IPS DF 6.9 (cell line): ENCODE data around the gene ZFHX3.

Experiments used
- DNase-seq: peaks from one replicate; pipeline ENCODE4 v3.0.0-alpha.2; 2013; ENCODE audit warnings: low read depth, low spot score
- H3K27ac ChIP-seq: one replicate; pipeline ENCODE4 v1.5.1; 2013; ENCODE audit warnings: low read length, control low read depth
- H3K27me3 ChIP-seq: 2 replicates; pipeline ENCODE4 v1.6.1; 2013; ENCODE audit warnings: mild to moderate bottlenecking, low read length; ENCODE audit not compliant: control insufficient read depth, insufficient read depth
- H3K36me3 ChIP-seq: 2 replicates; pipeline ENCODE4 v1.6.1; 2013; ENCODE audit warnings: low read length; ENCODE audit not compliant: control insufficient read depth, insufficient read depth
- H3K4me1 ChIP-seq: 2 replicates; pipeline ENCODE4 v1.6.1; 2013; ENCODE audit warnings: low read length; ENCODE audit not compliant: control insufficient read depth, insufficient read depth
- H3K4me3 ChIP-seq: 2 replicates; pipeline ENCODE4 v1.5.1; 2013; ENCODE audit warnings: mild to moderate bottlenecking, low read length
- H3K9me3 ChIP-seq: 2 replicates; pipeline ENCODE4 v1.6.1; 2013; ENCODE audit warnings: low read length, inconsistent platforms; ENCODE audit not compliant: control insufficient read depth, insufficient read depth
- WGBS: extraction: QIAGEN DNeasy Blood & Tissue Kit; methylation state at CpG from one replicate; pipeline ENCODE4 v1.1.7; 2013; ENCODE audit warnings: mixed read lengths, missing lambda C conversion rate; ENCODE audit not compliant: insufficient read length, insufficient coverage; 5-methylcytosine and 5-hydroxymethylcytosine counted together

ZFHX3 gene

GRCh38 chr16:72858665-72859493 is 189.0 kb downstream of the ZFHX3 start:
- no CpG with 5 or more reads among the region's 21 CpGs for WGBS
- no peak overlapping the region for H3K27ac ChIP-seq
- DNase-seq: no peak
- no peaks in the 10 kb centered on the region for H3K27me3 ChIP-seq
- H3K4me3 ChIP-seq: no peak overlapping the region
- no peaks in the 10 kb centered on the region for H3K9me3 ChIP-seq
- no peaks in the 10 kb centered on the region for H3K36me3 ChIP-seq
- H3K4me1 ChIP-seq: no peaks in the 10 kb centered on the region

GRCh38 chr16:72857834-72858664 is 189.9 kb downstream of the ZFHX3 start:
- no peak overlapping the region for H3K4me3 ChIP-seq
- H3K4me1 ChIP-seq: no peaks in the 10 kb centered on the region
- H3K36me3 ChIP-seq: no peaks in the 10 kb centered on the region
- no peak for DNase-seq
- no CpG with 5 or more reads among the region's 14 CpGs for WGBS
- no peaks in the 10 kb centered on the region for H3K27me3 ChIP-seq
- H3K9me3 ChIP-seq: no peaks in the 10 kb centered on the region
- H3K27ac ChIP-seq: no peak overlapping the region

GRCh38 chr16:72856797-72857196 is 191.1 kb downstream of the ZFHX3 start:
- Histone ChIP-seq H3K9me3 (no peaks in the 10 kb centered on the region), H3K27ac (no peak overlapping the region), H3K4me3 (no peak overlapping the region), H3K36me3 (no peaks in the 10 kb centered on the region), H3K4me1 (no peaks in the 10 kb centered on the region), H3K27me3 (no peaks in the 10 kb centered on the region)
- no CpG with 5 or more reads among the region's 1 CpG for WGBS
- DNase-seq: no peak

DNA sequence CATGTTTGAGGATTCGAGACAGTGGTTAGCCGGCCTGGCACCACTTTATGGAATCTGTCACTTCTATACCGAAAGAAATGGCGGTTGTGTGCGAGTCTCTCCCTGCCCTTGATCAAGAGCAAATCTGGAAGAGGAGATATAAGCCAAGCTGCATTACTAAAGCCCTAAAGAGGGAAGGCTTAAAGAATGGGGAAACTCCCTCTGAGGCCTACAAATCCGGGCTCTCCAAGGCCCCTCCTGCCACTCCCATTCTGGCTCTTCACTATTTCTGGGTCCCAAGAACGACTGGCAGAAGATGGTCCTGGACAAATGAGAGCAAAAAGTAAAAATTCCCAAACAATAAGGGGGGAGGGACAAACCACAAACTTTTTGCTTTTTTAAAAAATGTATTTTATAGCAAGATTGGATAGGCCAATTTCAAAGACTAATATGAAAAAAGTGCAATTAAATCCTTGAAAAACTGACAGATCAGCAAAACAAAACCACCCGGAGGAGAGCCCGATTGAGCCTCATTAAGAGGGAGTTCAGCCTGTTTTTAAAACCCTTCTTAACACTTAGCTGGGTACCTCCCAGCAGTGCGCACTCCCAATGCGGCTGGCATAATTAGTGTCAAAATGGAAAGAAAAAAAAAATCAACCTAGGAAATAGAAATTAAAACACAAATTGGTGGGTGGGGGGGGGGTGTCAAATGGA is 193.5 kb downstream of the ZFHX3 start:
- WGBS: no CpG with 5 or more reads among the region's 11 CpGs
- no peak for DNase-seq
- Histone ChIP-seq H3K27ac (no peak overlapping the region), H3K36me3 (no peaks in the 10 kb centered on the region), H3K27me3 (no peaks in the 10 kb centered on the region), H3K9me3 (no peaks in the 10 kb centered on the region), H3K4me3 (no peak overlapping the region), H3K4me1 (no peaks in the 10 kb centered on the region)

- DNase-seq: no peak
- no CpG with 5 or more reads among the region's 4 CpGs for WGBS
- Histone ChIP-seq H3K9me3 (no peaks in the 10 kb centered on the region), H3K27me3 (no peaks in the 10 kb centered on the region), H3K27ac (no peak overlapping the region), H3K4me3 (no peak overlapping the region), H3K4me1 (no peaks in the 10 kb centered on the region), H3K36me3 (no peaks in the 10 kb centered on the region)
Observed at GRCh38 chr16:72853575-72854266, 194.2 kb downstream of the ZFHX3 start.

DNA sequence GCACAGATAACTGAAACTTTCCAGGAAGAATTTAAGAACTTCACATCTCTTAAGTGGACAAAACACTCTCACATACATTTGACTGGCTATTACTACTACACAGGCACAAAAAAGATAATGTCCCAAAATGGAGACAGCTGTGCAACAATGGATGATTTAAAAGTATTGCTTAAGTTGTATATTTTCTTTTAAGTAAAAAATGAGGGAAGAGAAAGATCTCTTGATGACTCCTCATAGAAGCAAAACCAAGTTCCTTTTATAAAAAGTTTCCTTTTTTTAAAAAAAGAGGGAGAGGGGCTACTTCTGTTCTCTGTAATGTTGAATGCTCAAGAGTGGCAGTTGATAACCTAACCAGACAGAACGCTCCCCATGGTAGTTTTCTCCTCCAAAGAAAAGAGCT is 195.5 kb downstream of the ZFHX3 start:
- Histone ChIP-seq H3K27me3 (no peaks in the 10 kb centered on the region), H3K27ac (no peak overlapping the region), H3K9me3 (no peaks in the 10 kb centered on the region), H3K4me3 (no peak overlapping the region), H3K4me1 (no peaks in the 10 kb centered on the region), H3K36me3 (no peaks in the 10 kb centered on the region)
- DNase-seq: no peak
- WGBS: no CpG with 5 or more reads among the region's 1 CpG

GRCh38 chr16:72850853-72851252 is 197.1 kb downstream of the ZFHX3 start:
- no peaks in the 10 kb centered on the region for H3K9me3 ChIP-seq
- H3K4me3 ChIP-seq: no peak overlapping the region
- no peaks in the 10 kb centered on the region for H3K4me1 ChIP-seq
- H3K27ac ChIP-seq: no peak overlapping the region
- no peaks in the 10 kb centered on the region for H3K36me3 ChIP-seq
- DNase-seq: no peak
- H3K27me3 ChIP-seq: no peaks in the 10 kb centered on the region
- WGBS: no CpG with 5 or more reads among the region's 6 CpGs

- Histone ChIP-seq H3K9me3 (no peaks in the 10 kb centered on the region), H3K4me1 (no peaks in the 10 kb centered on the region), H3K4me3 (no peak overlapping the region), H3K27ac (no peak overlapping the region), H3K36me3 (no peaks in the 10 kb centered on the region), H3K27me3 (no peaks in the 10 kb centered on the region)
- DNase-seq: no peak
- WGBS: no CpG with 5 or more reads among the region's 4 CpGs
Observed at GRCh38 chr16:72850021-72850420, 197.9 kb downstream of the ZFHX3 start.

- WGBS: no CpG with 5 or more reads among the region's 24 CpGs
- Histone ChIP-seq H3K27me3 (no peaks in the 10 kb centered on the region), H3K4me3 (no peak overlapping the region), H3K36me3 (no peaks in the 10 kb centered on the region), H3K4me1 (no peaks in the 10 kb centered on the region), H3K27ac (no peak overlapping the region), H3K9me3 (no peaks in the 10 kb centered on the region)
- DNase-seq: no peak
Observed at GRCh38 chr16:72848759-72849664, 198.9 kb downstream of the ZFHX3 start.
